Activated CD4-positive, alpha-beta T cell treated with anti-CD3 and anti-CD28 coated beads, Interleukin-2, amount 10 ng/mL, durations not matched to agents 7 days and 5 days (primary cell): ENCODE measurements around the gene ADSL. TPM values are rescaled to one million over a fixed set of nuclear protein-coding genes. Genes with fewer than 3 reads are reported as not detected.

ENCODE experiments used
- CTCF ChIA-PET: fragments of 350-600 bp; sonication (Branson Sonifier 250); formaldehyde crosslinking; loops from one replicate; lab custom pipeline; 2021; ENCODE audit warnings: antibody characterized with exemption; lab: Charles Lee
- POLR2A ChIA-PET: fragments of 350-600 bp; sonication (Branson Sonifier 250); formaldehyde crosslinking; loops from one replicate; lab custom pipeline; 2021; ENCODE audit warnings: antibody characterized with exemption; lab: Charles Lee
- DNase-seq: peaks from one replicate; pipeline ENCODE4 v3.0.0-alpha.2; 2020
- H3K27ac Mint-ChIP-seq: one replicate; pipeline ENCODE4 v1.8.0; 2021; ENCODE audit warnings: mild to moderate bottlenecking, moderate library complexity, mixed read lengths
- H3K27me3 Mint-ChIP-seq: one replicate; pipeline ENCODE4 v1.8.0; 2021; ENCODE audit warnings: mixed read lengths
- H3K36me3 Mint-ChIP-seq: one replicate; pipeline ENCODE4 v1.8.0; 2021; ENCODE audit warnings: low read depth, mixed read lengths
- H3K4me1 Mint-ChIP-seq: one replicate; pipeline ENCODE4 v1.8.0; 2021; ENCODE audit warnings: mixed read lengths
- H3K4me3 Mint-ChIP-seq: one replicate; pipeline ENCODE4 v1.8.0; 2021; ENCODE audit warnings: mild to moderate bottlenecking, moderate library complexity, mixed read lengths
- H3K9me3 Mint-ChIP-seq: one replicate; pipeline ENCODE4 v1.8.0; 2021; ENCODE audit warnings: mixed read lengths
- total RNA-seq, 2 experiments: library from RNA; stranded (reverse); gene quantifications; one replicate each; pipeline ENCODE4 v1.2.3, GENCODE V29; 2021

The ADSL gene
- total RNA-seq, 2 experiments from 2014 or later: 124 to 130 TPM

DNA sequence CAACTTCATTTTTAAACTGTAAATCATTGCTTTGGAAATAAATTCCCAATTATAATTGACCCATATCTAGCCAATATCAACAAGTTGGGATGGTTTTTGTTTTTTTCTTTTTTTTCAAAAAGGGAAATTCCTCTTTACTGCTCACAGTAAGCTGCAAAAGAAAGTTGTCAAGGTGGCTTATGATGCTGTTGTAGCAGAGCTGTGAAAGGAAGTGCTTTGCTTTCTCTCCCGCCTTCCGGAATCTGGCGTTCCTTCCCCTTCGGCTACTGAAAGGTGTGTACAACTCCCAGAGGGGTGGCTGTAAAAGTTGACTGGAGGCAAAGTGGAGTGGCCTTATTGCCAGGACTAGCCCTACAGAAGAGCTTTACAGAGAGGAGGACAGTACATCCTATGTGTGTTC, 16.2 kb upstream of the ADSL start:
- Mint-ChIP-seq H3K27ac (no peak overlapping the region), H3K9me3 (no peaks in the 10 kb centered on the region), H3K36me3 (peaks cover 70% of the 10 kb centered on the region), H3K4me1 (peaks cover 99% of the 10 kb centered on the region), H3K4me3 (no peak overlapping the region), H3K27me3 (no peaks in the 10 kb centered on the region)
- POLR2A ChIA-PET: interaction anchor here (0.5 kb wide), 1 partner anchor 426 kb away, joined by 3 read pairs; no protein-coding TSS in a partner anchor
- no peak for DNase-seq
- CTCF ChIA-PET: interaction anchor here (0.8 kb wide), 1 partner anchor 10 kb away, joined by 3 read pairs; no protein-coding TSS in a partner anchor

DNA sequence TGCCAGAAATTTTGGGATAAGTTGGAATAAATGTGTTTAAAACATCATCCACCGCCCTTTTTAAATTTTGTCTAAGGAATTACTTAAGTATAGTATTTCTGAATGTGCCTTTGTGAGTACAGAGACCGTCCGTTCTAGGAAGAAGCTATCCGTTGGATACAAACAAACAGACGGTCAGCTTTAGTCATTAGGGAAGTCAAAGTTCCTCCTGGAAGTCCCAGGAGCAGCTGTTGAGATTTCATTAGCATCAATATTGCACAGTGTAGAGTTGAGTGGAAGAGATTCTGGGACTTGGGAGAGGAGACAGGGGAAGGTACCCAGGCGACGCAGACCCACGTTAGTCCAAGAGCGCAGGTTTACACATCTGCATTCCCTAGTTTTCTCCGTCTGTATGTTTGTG, 15.7 kb upstream of the ADSL start:
- POLR2A ChIA-PET: no interaction called here
- peaks cover 65% of the 10 kb centered on the region for H3K36me3 Mint-ChIP-seq
- no peak overlapping the region for H3K4me3 Mint-ChIP-seq

DNA sequence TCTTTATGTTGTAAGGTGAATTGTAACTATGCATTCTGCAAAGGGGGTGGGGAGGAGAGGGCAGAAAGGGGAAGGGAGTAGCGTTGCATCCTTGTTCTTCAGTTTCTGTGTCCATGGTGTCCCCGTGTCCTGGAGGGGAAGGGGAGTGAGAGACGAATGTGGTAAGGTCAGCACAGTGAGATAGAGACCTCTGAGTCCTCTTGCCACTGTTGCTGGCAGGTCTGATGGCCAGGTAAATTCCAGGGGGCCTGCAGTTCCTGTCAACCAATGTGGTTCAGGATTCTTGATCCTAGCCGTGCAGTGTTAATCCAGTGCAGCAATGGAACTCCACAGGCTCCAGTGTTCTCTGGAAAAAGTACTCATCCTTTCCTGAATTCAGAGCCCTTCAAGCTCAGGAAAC, 14.6 kb upstream of the ADSL start:
- Mint-ChIP-seq H3K36me3 (peaks cover 64% of the 10 kb centered on the region), H3K27me3 (no peaks in the 10 kb centered on the region), H3K9me3 (no peaks in the 10 kb centered on the region), H3K4me3 (peak overlapping the region; percentile 45), H3K27ac (peak overlapping the region; percentile 91), H3K4me1 (peaks cover 95% of the 10 kb centered on the region)
- DNase-seq: no peak
- ChIA-PET CTCF (interaction anchor here (1.2 kb wide), 1 partner anchor 14 kb away, joined by 4 read pairs; the partner anchor contains the start of gene ADSL), POLR2A (no interaction called here)

More for the DNA sequence above, 15.7 kb upstream of the ADSL start:
- Mint-ChIP-seq H3K9me3 (no peaks in the 10 kb centered on the region), H3K27me3 (no peaks in the 10 kb centered on the region), H3K27ac (no peak overlapping the region), H3K4me1 (peaks cover 97% of the 10 kb centered on the region)
- no peak for DNase-seq
- CTCF ChIA-PET: no interaction called here

DNA sequence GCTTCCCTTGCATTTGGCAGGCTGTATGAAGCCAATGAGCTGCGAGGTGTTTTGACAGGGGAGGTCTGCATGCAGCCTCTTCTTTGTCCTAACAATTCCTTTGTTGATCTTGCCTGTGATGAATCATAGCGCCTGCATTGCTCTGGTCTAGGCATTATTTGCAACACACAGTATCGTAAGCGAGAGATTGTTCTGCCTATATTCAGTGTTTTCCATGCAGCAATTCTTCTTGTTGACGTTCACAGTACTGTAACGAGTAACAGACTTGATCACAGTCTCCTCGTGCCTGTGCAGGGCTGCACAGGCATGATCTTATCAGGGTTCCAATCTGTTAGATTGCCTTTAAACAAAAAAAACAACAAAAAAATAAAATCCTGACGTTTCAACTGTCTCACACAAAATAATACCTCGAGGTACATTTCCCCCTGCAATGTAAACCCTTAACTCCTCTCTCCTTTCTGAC, 13.9 kb upstream of the ADSL start:
- no peak for DNase-seq
- H3K36me3 Mint-ChIP-seq: peaks cover 58% of the 10 kb centered on the region
- no peaks in the 10 kb centered on the region for H3K27me3 Mint-ChIP-seq
- ChIA-PET POLR2A (interaction anchor here (0.7 kb wide), 1 partner anchor 34 kb away, joined by 3 read pairs; no protein-coding TSS in a partner anchor), CTCF (interaction anchor here (1.0 to 1.2 kb wide), 2 partner anchors 13 to 64 kb away, joined by 3 to 4 read pairs; partner anchors contain the start of gene ADSL)
- peak overlapping the region; percentile 91 for H3K27ac Mint-ChIP-seq
- H3K9me3 Mint-ChIP-seq: no peaks in the 10 kb centered on the region
- H3K4me1 Mint-ChIP-seq: peaks cover 92% of the 10 kb centered on the region
- H3K4me3 Mint-ChIP-seq: peak overlapping the region; percentile 45

DNA sequence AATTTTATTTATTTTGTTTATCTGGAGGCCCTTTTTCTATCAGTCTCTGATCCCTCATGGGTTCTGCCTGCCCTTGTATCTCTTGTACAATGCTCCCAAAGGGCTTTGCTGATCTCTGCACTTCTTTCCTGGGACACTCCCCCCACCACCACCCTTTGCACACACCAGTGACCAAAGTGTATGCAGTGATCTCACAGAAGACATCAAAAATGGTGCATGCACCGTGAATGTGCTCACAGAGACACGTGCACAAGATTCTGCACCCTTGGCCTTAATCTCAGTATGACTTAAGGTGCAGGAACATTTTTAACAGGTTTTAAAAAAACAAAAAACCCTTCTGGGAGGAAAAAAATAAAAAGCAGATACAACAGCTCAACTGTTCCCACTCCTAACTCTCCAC, 12.2 kb upstream of the ADSL start:
- H3K4me3 Mint-ChIP-seq: no peak overlapping the region
- no peaks in the 10 kb centered on the region for H3K27me3 Mint-ChIP-seq
- no peak for DNase-seq
- H3K27ac Mint-ChIP-seq: peak overlapping the region; percentile 69
- H3K4me1 Mint-ChIP-seq: peaks cover 86% of the 10 kb centered on the region
- CTCF ChIA-PET: interaction anchor here (0.7 to 1.0 kb wide), 2 partner anchors 19 to 309 kb away, joined by 3 to 5 read pairs; no protein-coding TSS in a partner anchor
- H3K9me3 Mint-ChIP-seq: no peaks in the 10 kb centered on the region
- POLR2A ChIA-PET: no interaction called here
- peaks cover 52% of the 10 kb centered on the region for H3K36me3 Mint-ChIP-seq

DNA sequence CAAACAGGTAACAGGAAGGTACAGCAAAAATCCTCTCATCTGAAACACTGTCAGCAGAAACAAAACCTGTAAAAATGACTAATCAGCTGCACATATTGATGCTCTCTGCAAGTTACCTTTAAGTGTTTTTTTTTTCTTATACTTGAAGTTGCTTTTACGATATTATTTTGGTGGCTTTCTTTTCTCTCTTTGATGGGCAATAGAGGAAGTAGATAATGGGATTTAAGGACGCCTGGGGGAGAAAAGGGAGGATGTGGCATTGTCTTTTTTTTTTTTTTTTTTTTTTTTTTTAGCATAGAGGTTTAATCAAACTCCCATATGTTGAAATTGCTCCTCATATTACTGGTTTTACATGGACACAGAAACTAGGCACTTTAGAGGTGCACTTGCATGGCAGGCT, 11.4 kb upstream of the ADSL start:
- Mint-ChIP-seq H3K4me3 (peak overlapping the region; percentile 33), H3K27ac (peak overlapping the region; percentile 69), H3K4me1 (peaks cover 82% of the 10 kb centered on the region), H3K36me3 (peaks cover 49% of the 10 kb centered on the region), H3K9me3 (no peaks in the 10 kb centered on the region), H3K27me3 (no peaks in the 10 kb centered on the region)
- no peak for DNase-seq
- ChIA-PET POLR2A (interaction anchor here (0.7 kb wide), 1 partner anchor 11 kb away, joined by 5 read pairs; no protein-coding TSS in a partner anchor), CTCF (interaction anchor here (1.0 kb wide), 1 partner anchor 18 kb away, joined by 5 read pairs; no protein-coding TSS in a partner anchor)

DNA sequence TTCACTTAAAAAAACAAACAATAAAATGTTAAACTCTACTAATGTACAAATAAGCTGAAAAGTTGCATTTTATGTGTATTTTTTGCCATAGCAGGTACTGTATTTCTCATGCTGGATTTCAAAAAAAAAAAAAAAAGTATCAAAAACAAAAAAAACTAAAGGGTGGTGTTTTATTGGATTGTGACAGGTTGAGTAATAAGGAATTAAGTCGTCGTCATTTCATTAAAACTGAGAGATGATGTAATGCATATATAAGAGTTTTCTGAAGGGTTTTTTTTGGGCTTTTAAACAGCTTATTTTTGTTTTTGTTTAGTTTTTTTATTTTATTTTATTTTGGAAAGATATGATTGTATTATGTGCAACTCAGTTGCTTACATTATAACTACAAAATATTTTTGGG, 10.9 kb upstream of the ADSL start:
- no peaks in the 10 kb centered on the region for H3K27me3 Mint-ChIP-seq
- H3K9me3 Mint-ChIP-seq: no peaks in the 10 kb centered on the region
- peak overlapping the region; percentile 69 for H3K27ac Mint-ChIP-seq
- POLR2A ChIA-PET: no interaction called here
- H3K36me3 Mint-ChIP-seq: peaks cover 46% of the 10 kb centered on the region
- H3K4me3 Mint-ChIP-seq: peak overlapping the region; percentile 33
- CTCF ChIA-PET: no interaction called here
- peaks cover 82% of the 10 kb centered on the region for H3K4me1 Mint-ChIP-seq
- no peak for DNase-seq

DNA sequence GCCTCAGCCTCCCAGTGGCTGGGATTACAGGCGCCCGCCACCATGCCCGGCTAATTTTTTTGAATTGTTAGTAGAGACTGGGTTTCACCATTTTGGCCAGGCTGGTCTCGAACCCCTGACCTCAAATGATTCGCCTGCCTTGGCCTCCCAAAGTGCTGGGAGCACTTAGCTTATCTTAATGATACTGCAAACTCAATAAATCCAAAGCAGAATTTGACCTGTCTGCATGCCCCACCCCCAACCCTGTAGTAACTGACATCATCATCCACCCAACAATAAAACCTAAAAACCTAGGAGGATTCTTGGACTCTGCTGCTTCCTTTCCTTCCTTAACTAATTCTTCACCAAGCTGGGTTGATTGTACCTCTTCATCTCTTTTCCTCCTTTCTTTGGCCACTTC, 6.3 kb upstream of the ADSL start:
- H3K4me3 Mint-ChIP-seq: no peak overlapping the region
- POLR2A ChIA-PET: interaction anchor here (0.6 kb wide), 1 partner anchor 296 kb away, joined by 4 read pairs; no protein-coding TSS in a partner anchor
- DNase-seq: no peak
- H3K4me1 Mint-ChIP-seq: peaks cover 66% of the 10 kb centered on the region
- H3K36me3 Mint-ChIP-seq: peaks cover 20% of the 10 kb centered on the region
- H3K27ac Mint-ChIP-seq: peak overlapping the region; percentile 21
- H3K27me3 Mint-ChIP-seq: no peaks in the 10 kb centered on the region
- no peaks in the 10 kb centered on the region for H3K9me3 Mint-ChIP-seq
- CTCF ChIA-PET: interaction anchor here (0.7 to 1.1 kb wide), 3 partner anchors 10 to 22 kb away, joined by 3 read pairs; no protein-coding TSS in a partner anchor

DNA sequence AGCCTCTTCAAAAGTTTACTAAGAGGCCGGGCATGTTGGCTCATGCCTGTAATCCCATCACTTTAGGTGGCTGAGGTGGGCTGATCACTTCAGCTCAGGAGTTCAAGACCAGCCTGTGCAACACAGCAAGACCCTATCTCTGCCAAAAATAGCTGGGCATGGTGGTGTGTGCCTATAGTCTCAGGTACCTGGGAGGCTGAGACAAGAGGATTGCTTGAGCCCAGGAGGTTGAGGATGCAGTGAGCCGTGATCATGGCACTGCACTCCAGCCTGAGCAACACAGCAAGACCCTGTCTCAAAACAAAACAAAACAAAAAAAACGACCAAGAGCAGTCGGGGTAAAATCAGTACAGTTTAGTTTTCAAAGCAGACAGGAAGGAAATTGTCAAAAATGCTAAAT, 4.7 kb upstream of the ADSL start:
- CTCF ChIA-PET: no interaction called here
- Mint-ChIP-seq H3K27me3 (no peaks in the 10 kb centered on the region), H3K27ac (peak overlapping the region; percentile 71), H3K4me1 (peaks cover 58% of the 10 kb centered on the region), H3K9me3 (no peaks in the 10 kb centered on the region), H3K36me3 (peaks cover 15% of the 10 kb centered on the region), H3K4me3 (peak overlapping the region; percentile 36)
- DNase-seq: no peak
- POLR2A ChIA-PET: no interaction called here

DNA sequence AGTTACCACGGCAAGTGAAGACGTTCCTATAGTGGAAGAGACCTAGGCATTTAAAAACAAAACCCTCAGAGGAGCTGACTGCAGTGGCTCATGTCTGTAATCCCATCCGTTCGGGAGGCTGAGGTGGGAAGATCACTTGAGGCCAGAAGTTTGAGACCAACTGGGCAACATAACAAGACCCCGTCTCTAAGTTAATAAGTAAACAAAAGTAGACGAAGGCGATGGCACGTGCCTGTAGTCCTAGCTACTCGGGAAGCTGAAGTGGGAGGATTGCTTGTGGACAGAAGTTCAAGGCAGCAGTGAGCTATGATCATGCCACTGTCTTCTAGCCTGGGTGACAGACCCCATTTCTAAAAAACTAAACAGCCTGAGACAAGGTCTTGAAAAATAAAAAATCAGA, 3.8 kb upstream of the ADSL start:
- Mint-ChIP-seq H3K27ac (peak overlapping the region; percentile 71), H3K36me3 (peaks cover 18% of the 10 kb centered on the region), H3K27me3 (no peaks in the 10 kb centered on the region), H3K4me1 (peaks cover 57% of the 10 kb centered on the region), H3K4me3 (no peak overlapping the region), H3K9me3 (no peaks in the 10 kb centered on the region)
- DNase-seq: no peak
- POLR2A ChIA-PET: no interaction called here
- CTCF ChIA-PET: no interaction called here

DNA sequence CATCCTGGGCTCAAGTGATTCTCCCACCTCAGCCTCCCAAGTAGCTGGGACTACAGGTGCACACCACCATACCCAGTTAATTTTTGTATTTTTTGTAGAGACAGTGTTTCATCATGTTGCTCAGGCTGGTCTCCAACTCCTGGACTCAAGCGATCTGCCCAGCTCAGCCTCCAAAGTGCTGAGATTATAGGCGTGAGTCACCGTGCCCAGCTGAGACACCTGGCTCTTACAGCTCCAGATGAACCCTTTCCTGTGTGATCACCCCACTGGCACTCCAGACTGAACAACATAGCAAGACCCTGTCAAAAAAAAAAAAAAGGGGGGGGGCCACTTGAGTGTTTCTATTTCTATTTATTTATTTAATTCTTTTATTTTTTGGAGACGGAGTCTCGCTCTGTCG, 1.0 kb upstream of the ADSL start:
- Mint-ChIP-seq H3K27me3 (no peaks in the 10 kb centered on the region), H3K9me3 (no peaks in the 10 kb centered on the region), H3K4me1 (peaks cover 52% of the 10 kb centered on the region), H3K27ac (peak overlapping the region; percentile 99), H3K36me3 (peaks cover 15% of the 10 kb centered on the region), H3K4me3 (peak overlapping the region; percentile 98)
- DNase-seq: peak; percentile 27
- POLR2A ChIA-PET: interaction anchor here (0.6 to 1.0 kb wide), 2 partner anchors 25 to 301 kb away, joined by 7 to 12 read pairs; no protein-coding TSS in a partner anchor
- CTCF ChIA-PET: interaction anchor here (0.6 to 1.5 kb wide), 6 partner anchors 11 to 533 kb away, joined by 3 to 6 read pairs (median 4); no protein-coding TSS in a partner anchor

DNA sequence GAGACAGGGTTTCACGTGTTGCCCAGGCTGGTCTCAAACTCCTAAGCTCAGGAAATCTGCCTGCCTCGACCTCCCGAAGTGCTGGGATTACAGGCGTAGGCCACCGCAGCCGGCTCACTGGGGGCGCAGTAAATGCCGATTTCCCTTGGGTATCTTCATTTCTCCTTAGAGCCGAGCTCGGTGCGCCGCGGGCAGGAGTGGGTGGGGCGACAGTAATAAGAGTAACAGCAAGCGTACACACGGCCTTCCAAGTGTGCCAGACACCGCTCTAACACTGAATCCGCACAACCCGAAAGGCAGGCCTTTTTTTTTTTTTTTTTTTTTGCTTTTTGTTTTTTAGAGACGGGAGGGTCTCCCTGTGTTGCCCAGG, 500 bp upstream of the ADSL start:
- CTCF ChIA-PET: interaction anchor here (0.7 to 1.5 kb wide), 5 partner anchors 10 to 532 kb away, joined by 3 to 4 read pairs (median 4); no protein-coding TSS in a partner anchor
- Mint-ChIP-seq H3K4me1 (peaks cover 50% of the 10 kb centered on the region), H3K27me3 (no peaks in the 10 kb centered on the region), H3K36me3 (peaks cover 15% of the 10 kb centered on the region), H3K9me3 (no peaks in the 10 kb centered on the region), H3K4me3 (peak overlapping the region; percentile 98), H3K27ac (peak overlapping the region; percentile 99)
- POLR2A ChIA-PET: interaction anchor here (0.6 to 2.1 kb wide), 5 partner anchors 22 to 302 kb away, joined by 3 to 12 read pairs (median 7); partner anchors contain the start of gene TNRC6B
- DNase-seq: peak; percentile 66

DNA sequence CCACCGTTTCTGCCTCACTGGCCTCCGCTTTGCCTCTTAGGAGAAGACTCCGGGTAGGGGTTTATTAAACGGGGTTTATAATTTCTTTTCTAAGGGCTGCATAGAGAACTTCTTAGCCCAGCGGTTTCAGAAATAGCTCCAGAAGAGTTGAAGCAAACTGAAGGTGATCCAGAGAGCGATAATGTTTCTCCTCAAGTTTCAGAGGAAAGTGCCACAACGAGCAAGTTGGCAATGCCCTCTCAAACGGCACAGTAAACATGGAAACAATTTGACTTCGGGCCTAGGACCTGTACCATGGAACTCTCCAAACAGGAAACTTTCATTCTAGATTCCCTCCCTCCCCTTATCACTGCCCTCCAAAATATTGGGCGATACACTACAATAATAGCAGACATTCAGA, 1.0 kb downstream of the ADSL start:
- H3K4me1 Mint-ChIP-seq: peaks cover 41% of the 10 kb centered on the region
- no peaks in the 10 kb centered on the region for H3K9me3 Mint-ChIP-seq
- peaks cover 24% of the 10 kb centered on the region for H3K36me3 Mint-ChIP-seq
- ChIA-PET CTCF (interaction anchor here (0.6 to 1.9 kb wide), 12 partner anchors 9 to 810 kb away, joined by 3 to 14 read pairs (median 3); no protein-coding TSS in a partner anchor), POLR2A (interaction anchor here (1.2 to 2.1 kb wide), 2 partner anchors 169 to 303 kb away, joined by 6 to 8 read pairs; partner anchors contain the start of gene TNRC6B)
- DNase-seq: no peak
- H3K4me3 Mint-ChIP-seq: peak overlapping the region; percentile 98
- H3K27me3 Mint-ChIP-seq: no peaks in the 10 kb centered on the region
- H3K27ac Mint-ChIP-seq: peak overlapping the region; percentile 99
